GM12875 (cell line): Measurements from ENCODE around the gene CLDN15.
"Not testable (repeated sequence)": the region's sequence is repeated elsewhere in the genome, so short reads cannot be mapped to it uniquely, and the experiment has no call there.

Source experiments
- H3K4me3 ChIP-seq: one replicate; pipeline ENCODE4 v1.5.1; 2011; ENCODE audit warnings: low read depth, low read length, control low read depth
- TF ChIP-seq, protein P1 (sequence below): IDR thresholded peaks from 2 replicates; pipeline ENCODE4 v1.5.1; 2011; ENCODE audit warnings: low read depth, mild to moderate bottlenecking, control low read depth, inconsistent platforms, low read length, moderate library complexity, borderline replicate concordance; ENCODE audit not compliant: insufficient read depth

The CLDN15 gene

DNA sequence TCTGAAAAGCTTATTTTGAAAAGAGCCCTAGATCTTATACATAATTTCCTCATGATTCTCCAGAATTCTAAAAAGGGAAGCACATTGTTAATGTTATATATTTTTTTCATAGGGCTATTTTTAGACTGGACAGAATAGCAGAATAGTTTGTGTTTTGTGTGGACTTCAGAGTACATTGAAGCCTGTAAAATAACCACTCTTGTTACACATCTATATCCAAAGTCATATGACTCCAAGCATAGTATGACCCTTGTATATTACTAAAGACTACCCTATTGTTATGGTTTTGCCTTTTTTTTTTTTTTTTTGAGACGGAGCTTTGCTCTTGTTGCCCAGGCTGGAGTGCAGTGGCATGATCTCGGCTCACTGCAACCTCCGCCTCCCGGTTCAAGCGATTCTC lies 33.4 kb upstream of the CLDN15 start:
- no peak overlapping the region for H3K4me3 ChIP-seq
- TF ChIP-seq, protein P1, sequence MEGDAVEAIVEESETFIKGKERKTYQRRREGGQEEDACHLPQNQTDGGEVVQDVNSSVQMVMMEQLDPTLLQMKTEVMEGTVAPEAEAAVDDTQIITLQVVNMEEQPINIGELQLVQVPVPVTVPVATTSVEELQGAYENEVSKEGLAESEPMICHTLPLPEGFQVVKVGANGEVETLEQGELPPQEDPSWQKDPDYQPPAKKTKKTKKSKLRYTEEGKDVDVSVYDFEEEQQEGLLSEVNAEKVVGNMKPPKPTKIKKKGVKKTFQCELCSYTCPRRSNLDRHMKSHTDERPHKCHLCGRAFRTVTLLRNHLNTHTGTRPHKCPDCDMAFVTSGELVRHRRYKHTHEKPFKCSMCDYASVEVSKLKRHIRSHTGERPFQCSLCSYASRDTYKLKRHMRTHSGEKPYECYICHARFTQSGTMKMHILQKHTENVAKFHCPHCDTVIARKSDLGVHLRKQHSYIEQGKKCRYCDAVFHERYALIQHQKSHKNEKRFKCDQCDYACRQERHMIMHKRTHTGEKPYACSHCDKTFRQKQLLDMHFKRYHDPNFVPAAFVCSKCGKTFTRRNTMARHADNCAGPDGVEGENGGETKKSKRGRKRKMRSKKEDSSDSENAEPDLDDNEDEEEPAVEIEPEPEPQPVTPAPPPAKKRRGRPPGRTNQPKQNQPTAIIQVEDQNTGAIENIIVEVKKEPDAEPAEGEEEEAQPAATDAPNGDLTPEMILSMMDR = no peak

DNA sequence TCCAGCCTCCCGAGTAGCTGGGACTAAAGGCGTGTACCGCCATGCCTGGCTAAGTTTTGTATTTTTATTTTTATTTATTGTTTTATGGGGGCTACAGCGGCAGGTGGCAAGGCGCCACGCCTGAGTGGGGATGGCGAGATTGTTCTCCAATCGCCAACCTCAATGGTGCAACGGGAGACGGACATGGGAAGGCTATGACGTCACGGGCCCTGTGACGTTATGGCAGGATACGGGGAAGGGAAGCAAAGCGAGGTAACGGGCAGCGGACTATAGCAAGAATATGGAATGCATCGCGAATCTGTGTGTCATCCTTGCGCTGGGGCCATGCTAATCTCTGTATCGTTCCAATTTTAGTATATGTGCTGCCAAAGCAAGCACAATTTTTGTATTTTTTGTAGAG lies 32.1 kb upstream of the CLDN15 start:
- H3K4me3 ChIP-seq = no peak overlapping the region
- TF ChIP-seq, protein P1 = no peak

DNA sequence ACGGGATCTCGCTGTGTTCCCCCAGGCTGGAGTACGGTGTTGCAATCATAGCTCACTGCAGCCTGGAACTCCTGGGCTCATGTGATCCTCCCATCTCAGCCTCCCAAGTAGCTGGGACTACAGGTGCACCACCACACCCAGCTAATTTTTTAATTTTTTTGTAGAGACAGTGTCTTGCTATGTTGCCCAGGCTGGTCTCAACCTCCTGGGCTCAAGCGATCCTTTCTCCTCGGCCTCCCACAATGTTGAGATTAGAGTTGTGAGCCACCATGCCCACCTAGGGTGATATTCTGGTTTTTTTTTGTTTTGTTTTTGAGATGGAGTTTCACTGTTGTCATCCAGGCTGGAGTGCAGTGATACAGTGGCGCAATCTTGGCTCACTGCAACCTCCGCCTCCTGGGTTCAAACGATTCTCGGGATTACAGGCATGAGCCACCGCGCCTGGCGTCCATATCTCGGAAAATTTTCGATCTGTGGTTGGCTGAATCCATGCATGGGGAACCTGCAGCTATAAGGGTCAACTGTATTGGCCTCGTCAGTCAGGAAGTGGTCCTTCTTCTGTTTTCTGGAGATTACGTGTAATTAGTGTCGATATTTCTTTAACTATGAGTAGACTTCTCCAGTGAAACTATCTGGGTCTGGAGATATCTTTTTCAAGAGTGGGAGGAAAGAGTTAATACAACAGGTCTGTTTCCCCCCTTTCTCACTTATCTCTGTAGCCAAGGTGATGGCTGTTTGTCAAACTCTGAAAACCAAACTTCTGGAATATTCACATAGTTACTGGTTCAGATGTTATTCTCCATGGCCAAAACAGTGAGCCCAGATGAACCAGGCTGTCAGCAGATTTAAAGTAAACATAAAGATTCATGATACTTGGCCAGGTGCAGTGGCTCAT lies 28.3 kb upstream of the CLDN15 start:
- H3K4me3 ChIP-seq = no peak overlapping the region
- TF ChIP-seq, protein P1 = no peak

DNA sequence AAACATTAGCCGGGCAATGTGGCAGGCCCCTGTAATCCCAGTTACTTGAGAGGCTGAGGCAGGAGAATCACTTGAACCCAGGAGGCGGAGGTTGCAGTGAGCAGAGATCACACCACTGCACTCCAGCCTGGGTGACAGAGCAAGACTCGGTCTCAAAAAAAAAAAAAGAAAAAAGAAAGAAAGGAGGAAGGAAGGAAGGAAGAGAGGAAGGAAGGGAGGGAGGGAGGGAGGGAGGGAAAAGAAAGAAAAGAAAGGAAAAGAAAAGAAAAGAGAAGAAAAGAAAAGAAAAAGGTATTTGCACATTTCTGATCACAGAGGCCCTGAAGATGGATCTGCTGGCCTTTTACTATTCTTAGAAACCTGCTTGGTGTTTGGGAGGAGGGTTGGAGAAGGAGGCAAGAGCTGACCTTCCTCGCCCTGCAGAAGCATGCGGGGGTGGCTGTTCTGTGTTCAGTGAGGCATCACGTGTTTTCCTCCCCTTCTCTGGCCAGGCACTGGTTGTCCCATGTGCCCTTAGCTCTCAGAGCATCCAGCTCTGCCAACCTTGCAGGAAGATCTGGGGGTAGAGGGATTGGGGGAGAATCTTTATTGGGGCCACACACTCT lies 26.6 kb upstream of the CLDN15 start:
- not testable (repeated sequence) for H3K4me3 ChIP-seq

DNA sequence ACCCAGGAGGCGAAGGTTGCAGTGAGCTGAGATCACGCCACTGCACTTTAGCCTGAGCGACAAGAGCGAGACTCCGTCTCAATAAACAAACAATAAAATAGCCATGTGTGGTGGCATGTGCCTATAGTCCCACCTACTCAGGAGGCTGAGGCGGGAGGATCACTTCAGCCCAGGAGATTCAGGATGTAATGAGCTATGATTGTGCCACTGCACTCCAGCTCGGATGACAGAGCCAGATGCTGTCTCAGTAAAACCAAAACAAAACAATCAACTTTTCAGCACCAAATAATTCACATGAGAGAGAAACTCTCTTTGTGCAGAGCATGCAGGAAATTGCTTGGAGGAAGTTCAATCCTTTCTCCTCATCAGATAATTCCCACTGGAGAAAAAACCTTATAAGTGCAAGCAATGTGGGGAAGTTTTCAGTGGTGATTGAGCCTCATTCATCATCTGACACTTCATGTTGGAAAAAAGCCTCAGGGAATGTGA lies 20.7 kb upstream of the CLDN15 start:
- TF ChIP-seq, protein P1 = no peak
- H3K4me3 ChIP-seq = no peak overlapping the region

DNA sequence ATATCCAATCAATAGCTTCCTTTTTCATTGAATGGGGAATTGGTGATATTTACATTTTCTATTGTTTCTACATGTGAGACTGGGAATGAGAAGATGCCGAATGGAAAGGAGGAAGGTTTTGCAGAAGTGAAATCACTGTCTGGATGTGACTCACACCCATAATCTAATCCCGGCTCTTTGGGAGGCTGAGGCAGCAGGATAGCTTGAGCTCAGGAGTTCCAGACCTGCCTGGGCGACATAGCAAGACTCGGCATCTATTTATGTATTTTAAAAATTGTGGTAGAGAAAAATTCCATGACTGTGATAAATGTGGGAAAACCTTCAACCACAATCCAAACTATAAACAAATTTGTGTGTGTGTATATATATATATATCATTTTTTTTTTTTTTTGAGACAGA lies 18.2 kb upstream of the CLDN15 start:
- H3K4me3 ChIP-seq = no peak overlapping the region
- TF ChIP-seq, protein P1 = no peak

DNA sequence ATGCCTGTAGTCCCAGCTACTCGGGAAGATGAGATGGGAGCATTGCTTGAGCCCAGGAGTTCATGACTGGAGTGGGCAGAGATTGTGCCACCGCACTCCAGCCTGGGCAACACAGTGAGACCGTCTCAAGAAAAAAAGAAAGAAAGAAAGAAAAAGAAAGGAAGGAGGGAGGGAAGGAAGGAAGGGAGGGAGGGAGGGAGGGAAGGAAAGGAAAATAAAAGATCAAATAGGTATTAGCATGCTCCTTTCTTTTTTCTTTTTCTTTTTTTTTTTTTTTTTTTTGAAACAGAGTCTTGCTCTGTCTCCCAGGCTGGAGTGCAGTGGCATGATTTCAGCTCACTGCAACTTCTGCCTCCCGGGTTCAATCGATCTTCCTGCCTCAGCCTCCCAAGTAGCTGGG lies 15.6 kb upstream of the CLDN15 start:
- not testable (repeated sequence) for H3K4me3 ChIP-seq
